Type B pancreatic cell (in vitro differentiated cells): ENCODE measurements around the gene ACTN4. TPM values are rescaled to one million over a fixed set of nuclear protein-coding genes. Genes with fewer than 3 reads are reported as not detected.

Source experiments
- DNase-seq: peaks from one replicate; pipeline ENCODE4 v3.0.0; 2021; ENCODE audit warnings: mixed read lengths; ENCODE audit not compliant: unreplicated experiment; ENCODE audit errors: extremely low spot score
- H3K27ac Mint-ChIP-seq: 2 replicates; pipeline ENCODE4 v1.8.0; 2021; ENCODE audit warnings: mild to moderate bottlenecking, mixed read lengths
- H3K27me3 Mint-ChIP-seq: 2 replicates; pipeline ENCODE4 v1.8.0; 2021; ENCODE audit warnings: mixed read lengths
- H3K36me3 Mint-ChIP-seq: 2 replicates; pipeline ENCODE4 v1.8.0; 2021; ENCODE audit warnings: mixed read lengths
- H3K4me1 Mint-ChIP-seq: one replicate; pipeline ENCODE4 v1.8.0; 2021; ENCODE audit warnings: mixed read lengths; ENCODE audit not compliant: unreplicated experiment
- H3K4me3 Mint-ChIP-seq: 2 replicates; pipeline ENCODE4 v1.8.0; 2021; ENCODE audit warnings: mild to moderate bottlenecking, mixed read lengths
- H3K9me3 Mint-ChIP-seq: 2 replicates; pipeline ENCODE4 v1.8.0; 2021; ENCODE audit warnings: mixed read lengths
- CTCF ChIP-seq: fragments of 200-600 bp; sonication (generic); conservative IDR thresholded peaks from 2 replicates; pipeline ENCODE4 v1.5.0; 2021; ENCODE audit warnings: antibody characterized with exemption, mild to moderate bottlenecking
- total RNA-seq: library from RNA; stranded (reverse); gene quantifications from 2 replicates; pipeline ENCODE4 v1.2.1, GENCODE V29; 2021; ENCODE audit warnings: low replicate concordance

Gene ACTN4
- total RNA-seq, 1 donor from 2014 or later: 475 TPM

- Mint-ChIP-seq H3K27ac (no peak overlapping the region), H3K9me3 (no peaks in the 10 kb centered on the region), H3K27me3 (peaks cover 7% of the 10 kb centered on the region), H3K36me3 (no peaks in the 10 kb centered on the region), H3K4me1 (peaks cover 6% of the 10 kb centered on the region), H3K4me3 (no peak overlapping the region)
- TF ChIP-seq CTCF: no peak
- DNase-seq: no peak
Measured at GRCh38 chr19:38741670-38742069, 94.2 kb downstream of the ACTN4 start.

- DNase-seq: no peak
- Mint-ChIP-seq H3K27me3 (peaks cover 7% of the 10 kb centered on the region), H3K4me3 (no peak overlapping the region), H3K36me3 (no peaks in the 10 kb centered on the region), H3K9me3 (no peaks in the 10 kb centered on the region), H3K27ac (peak overlapping the region; percentile 36), H3K4me1 (peaks cover 6% of the 10 kb centered on the region)
- TF ChIP-seq CTCF: no peak
Measured at GRCh38 chr19:38742296-38742695, 94.8 kb downstream of the ACTN4 start.

- peaks cover 2% of the 10 kb centered on the region for H3K27me3 Mint-ChIP-seq
- DNase-seq: no peak
- H3K4me3 Mint-ChIP-seq: no peak overlapping the region
- no peak overlapping the region for H3K27ac Mint-ChIP-seq
- no peaks in the 10 kb centered on the region for H3K36me3 Mint-ChIP-seq
- peaks cover 2% of the 10 kb centered on the region for H3K4me1 Mint-ChIP-seq
- TF ChIP-seq CTCF: no peak
- no peaks in the 10 kb centered on the region for H3K9me3 Mint-ChIP-seq
Measured at GRCh38 chr19:38742906-38743305, 95.5 kb downstream of the ACTN4 start.

- TF ChIP-seq CTCF: no peak
- DNase-seq: no peak
- Mint-ChIP-seq H3K27ac (no peak overlapping the region), H3K4me3 (no peak overlapping the region), H3K27me3 (no peaks in the 10 kb centered on the region), H3K36me3 (no peaks in the 10 kb centered on the region), H3K9me3 (no peaks in the 10 kb centered on the region), H3K4me1 (no peaks in the 10 kb centered on the region)
Measured at GRCh38 chr19:38743394-38744297, 96.2 kb downstream of the ACTN4 start.

- Mint-ChIP-seq H3K4me3 (no peak within 1 kb of the TSS), H3K36me3 (no peaks in the 10 kb centered on the region), H3K27ac (no peak within 1 kb of the TSS), H3K4me1 (no peaks in the 10 kb centered on the region), H3K9me3 (no peaks in the 10 kb centered on the region), H3K27me3 (no peaks in the 10 kb centered on the region)
- TF ChIP-seq CTCF: no peak
- no peak for DNase-seq
Measured at GRCh38 chr19:38744298-38744681, 96.8 kb downstream of the ACTN4 start, which contains the start of gene CAPN12. CAPN12 (minus strand) TSS chr19:38744474; CDS start chr19:38744165, 309 bp downstream.
